GM12878 (cell line): Measurements from ENCODE around the gene ASZ1. TPM values are rescaled to one million over a fixed set of nuclear protein-coding genes. Genes with fewer than 3 reads are reported as not detected.
A peak's percentile ranks its signal among the peaks of the same experiment; 100 is the strongest.

Source experiments
- ATAC-seq: fragments of 200-7000 bp; cut with Tn5 transposase; 3 replicates; pipeline ENCODE4 v1.9.1; 2020; ENCODE audit warnings: mild to moderate bottlenecking, moderate library complexity
- BruUV-seq: library from RNA; stranded (reverse); fragments of 400-500 nt; replicated peaks from 2 replicates; lab custom pipeline; 2021; lab: Mats Ljungman, UMichigan
- CTCF ChIA-PET: fragments of 300-600 bp; sonication (Branson Sonifier 250); formaldehyde crosslinking; extraction: SDS; loops from one replicate; lab custom pipeline; 2021; ENCODE audit warnings: inconsistent platforms; lab: Yijun Ruan, JAX
- POLR2A ChIA-PET: fragments of 350-600 bp; formaldehyde crosslinking; extraction: SDS; loops from one replicate; lab custom pipeline; 2021; ENCODE audit warnings: inconsistent platforms; lab: Charles Lee
- RAD21 ChIA-PET: fragments of 300-600 bp; sonication (Branson Sonifier 250); formaldehyde crosslinking; loops from one replicate; lab custom pipeline; 2023; ENCODE audit warnings: antibody characterized with exemption; ENCODE audit not compliant: unreplicated experiment; lab: Charles Lee
- SMC1A ChIA-PET: fragments of 300-600 bp; sonication (Branson Sonifier 250); formaldehyde crosslinking; loops from one replicate; lab custom pipeline; 2023; ENCODE audit not compliant: unreplicated experiment, uncharacterized antibody; lab: Charles Lee
- DNase-seq: peaks from one replicate; pipeline ENCODE4 v3.0.0-alpha.2; 2011; ENCODE audit warnings: low read depth, low spot score
- FAIRE-seq: peaks from 3 replicates; lab custom pipeline; 2011; peaks lifted over from hg19 to GRCh38; lab: Jason Lieb, UNC
- H2AFZ ChIP-seq: 2 replicates; pipeline ENCODE4 v1.6.0; 2011; ENCODE audit warnings: low read depth, low read length, control low read depth; ENCODE audit not compliant: control insufficient read depth
- H3K27ac ChIP-seq: 2 replicates; pipeline ENCODE4 v1.5.1; 2011; ENCODE audit warnings: control low read depth; ENCODE audit not compliant: control insufficient read depth, insufficient read depth
- H3K27me3 ChIP-seq, 2 experiments: replicated peaks in 1 of 2; 2 replicates each; pipeline versions ENCODE4 v1.6.0 to v1.6.1; 2011; ENCODE audit warnings: low read length in 1 of 2; ENCODE audit not compliant: control insufficient read depth in 2 of 2, insufficient read depth in 2 of 2
- H3K36me3 ChIP-seq, 2 experiments: 2 replicates each; pipeline ENCODE4 v1.5.1; 2011; ENCODE audit warnings: low read length in 1 of 2; ENCODE audit not compliant: control insufficient read depth in 2 of 2, insufficient read depth in 2 of 2
- H3K4me1 ChIP-seq: 2 replicates; pipeline ENCODE4 v1.6.1; 2011; ENCODE audit warnings: mild to moderate bottlenecking, low read length, moderate library complexity, mixed read lengths; ENCODE audit not compliant: control insufficient read depth, insufficient read depth
- H3K4me2 ChIP-seq: 2 replicates; pipeline ENCODE4 v1.6.0; 2011; ENCODE audit warnings: control low read depth; ENCODE audit not compliant: control insufficient read depth, insufficient read depth
- H3K4me3 ChIP-seq: fragments of 200-600 bp; sonication (generic); 2 replicates; pipeline ENCODE4 v1.5.1; 2016
- H3K79me2 ChIP-seq: 2 replicates; pipeline ENCODE4 v1.6.0; 2011; ENCODE audit warnings: low read length; ENCODE audit not compliant: control insufficient read depth, insufficient read depth
- H3K9ac ChIP-seq: 2 replicates; pipeline ENCODE4 v1.8.0; 2011; ENCODE audit warnings: low read length, control low read depth, mixed read lengths; ENCODE audit not compliant: control insufficient read depth, insufficient read depth
- H3K9me3 ChIP-seq: replicated peaks from 3 replicates; pipeline ENCODE4 v1.5.1; 2011; ENCODE audit warnings: mild to moderate bottlenecking, low read length; ENCODE audit not compliant: control insufficient read depth, insufficient read depth
- H4K20me1 ChIP-seq: 2 replicates; pipeline ENCODE4 v1.6.0; 2011; ENCODE audit not compliant: control insufficient read depth, insufficient read depth
- BCL11A ChIP-seq: IDR thresholded peaks from 2 replicates; pipeline ENCODE4 v1.6.1; 2011; ENCODE audit warnings: low read depth, low read length
- CREB1 ChIP-seq: IDR thresholded peaks from 2 replicates; pipeline ENCODE4 v1.6.1; 2012; ENCODE audit warnings: low read depth, mild to moderate bottlenecking, inconsistent platforms
- DPF2 ChIP-seq: fragments of 450-650 bp; IDR thresholded peaks from 2 replicates; pipeline ENCODE4 v1.6.1; 2017; ENCODE audit warnings: mild to moderate bottlenecking
- EP300 ChIP-seq, 2 experiments: fragments of 150-350 bp in 1 of 2; IDR thresholded peaks; 2 replicates each; pipeline ENCODE4 v1.6.1; 2011 to 2012; ENCODE audit warnings: low read depth in 2 of 2, low read length in 2 of 2, borderline replicate concordance in 1 of 2, improper control_type of control experiment in 1 of 2, inconsistent platforms in 1 of 2; ENCODE audit not compliant: control insufficient read depth in 1 of 2
- IKZF2 ChIP-seq, 2 experiments: fragments of 450-650 bp; IDR thresholded peaks; 2 replicates each; pipeline ENCODE4 v1.6.1; 2017; ENCODE audit warnings: mild to moderate bottlenecking in 2 of 2, moderate library complexity in 2 of 2
- JUNB ChIP-seq: IDR thresholded peaks from 2 replicates; pipeline ENCODE4 v1.6.1; 2016; ENCODE audit warnings: antibody characterized with exemption, mild to moderate bottlenecking
- MAX ChIP-seq: IDR thresholded peaks from 2 replicates; pipeline ENCODE4 v1.6.1; 2012; ENCODE audit warnings: low read depth, low read length, improper control_type of control experiment
- MEF2B ChIP-seq: fragments of 450-650 bp; IDR thresholded peaks from 2 replicates; pipeline ENCODE4 v1.6.1; 2018; ENCODE audit warnings: mild to moderate bottlenecking, moderate library complexity; ENCODE audit not compliant: partially characterized antibody, poor library complexity, severe bottlenecking
- NR2F1 ChIP-seq: fragments of 450-650 bp; conservative IDR thresholded peaks from 2 replicates; pipeline ENCODE4 v1.6.1; 2017; ENCODE audit warnings: mild to moderate bottlenecking
- PRDM15 ChIP-seq: fragments of 450-650 bp; formaldehyde crosslinking; IDR thresholded peaks from 2 replicates; pipeline ENCODE4 v1.4.0; 2020; ENCODE audit warnings: mild to moderate bottlenecking, moderate library complexity
- RB1 ChIP-seq: fragments of 450-650 bp; formaldehyde crosslinking; IDR thresholded peaks from 2 replicates; pipeline ENCODE4 v1.6.1; 2017; ENCODE audit warnings: mild to moderate bottlenecking, borderline replicate concordance
- SMC3 ChIP-seq: IDR thresholded peaks from 2 replicates; pipeline ENCODE4 v1.6.1; 2011; ENCODE audit warnings: low read length, improper control_type of control experiment, borderline replicate concordance
- USF1 ChIP-seq: IDR thresholded peaks from 2 replicates; pipeline ENCODE4 v1.6.1; 2011; ENCODE audit warnings: borderline replicate concordance, low read depth, mild to moderate bottlenecking, moderate library complexity, mixed read lengths, low read length; ENCODE audit not compliant: insufficient read depth; ENCODE audit errors: extremely low read length
- ZZZ3 ChIP-seq: IDR thresholded peaks from 2 replicates; pipeline ENCODE4 v1.6.1; 2011; ENCODE audit warnings: low read depth; ENCODE audit not compliant: control insufficient read depth, insufficient read length
- in situ Hi-C: fragments of 300-500 bp; cut with MboI; formaldehyde crosslinking; loops from 9 replicates; pipeline ENCODE4 v1.14.3; 2018; ENCODE audit warnings: mixed read lengths
- intact Hi-C: fragments of 100-400 bp; cut with micrococcal nuclease; formaldehyde crosslinking; loops from one replicate; pipeline ENCODE4 v1.14.2; 2022; ENCODE audit not compliant: unreplicated experiment
- polyA plus RNA-seq, 11 experiments: library from polyadenylated mRNA; depleted of rRNA in 4 of 11; unstranded in 6 of 11; stranded (reverse) in 5 of 11; fragments of >200 nt; fragmentation: Nextera tagmentation in 4 of 11; fragmentation: Illumina TruSeq in 1 of 11; extraction: Ambion mirVana in 4 of 11; extraction: Trizol in 1 of 11; gene quantifications; 1 replicate in 1 of 11; 2 replicates in 10 of 11; pipeline versions ENCODE4 v1.2.1 to v1.2.3, GENCODE V29; 2011 to 2016; ENCODE audit warnings: inconsistent platforms in 2 of 11, missing spikeins in 2 of 11, low read depth in 1 of 11
- total RNA-seq, 4 experiments: library from RNA; depleted of rRNA in 3 of 4; stranded (reverse); fragments of >200 nt in 3 of 4; fragmentation: Illumina TruSeq in 1 of 4; extraction: Trizol in 1 of 4; gene quantifications; 2 replicates each; pipeline versions ENCODE4 v1.2.1 to v1.2.3, GENCODE V29; 2013 to 2021
- TF ChIP-seq, protein P1 (sequence below): fragments of 450-650 bp; IDR thresholded peaks from 2 replicates; pipeline ENCODE4 v1.6.1; 2018; ENCODE audit warnings: mild to moderate bottlenecking, low read depth, moderate library complexity; ENCODE audit not compliant: partially characterized antibody

The ASZ1 gene
- total and polyA plus RNA-seq, 10 of the 15 experiments (the other 5 are each of a cell fraction or from before 2014, with no cell fraction given) = 0.04 to 0.09 (median 0.06) TPM; not detected in 5

DNA sequence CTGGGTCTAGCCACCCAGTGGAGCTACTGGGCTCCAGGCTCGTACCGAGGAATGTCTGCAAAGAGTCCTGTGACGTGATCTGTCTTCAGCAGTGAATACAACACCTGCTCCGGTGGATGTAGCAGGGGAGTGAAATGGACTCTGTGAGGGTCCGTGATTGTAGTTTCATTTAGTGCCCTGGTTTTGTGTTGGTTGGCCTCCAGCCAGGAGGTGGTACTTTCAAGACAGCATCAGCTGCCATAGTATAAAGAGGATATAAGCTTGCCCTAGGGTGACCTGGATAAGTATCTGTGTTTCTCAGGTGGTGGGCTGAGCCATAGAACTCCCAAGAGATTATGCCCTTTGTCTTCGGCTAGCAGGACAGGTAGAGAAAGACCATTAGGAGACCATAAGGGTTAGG lies 79.8 kb downstream of the ASZ1 start (continued):
- TF ChIP-seq, protein P1, sequence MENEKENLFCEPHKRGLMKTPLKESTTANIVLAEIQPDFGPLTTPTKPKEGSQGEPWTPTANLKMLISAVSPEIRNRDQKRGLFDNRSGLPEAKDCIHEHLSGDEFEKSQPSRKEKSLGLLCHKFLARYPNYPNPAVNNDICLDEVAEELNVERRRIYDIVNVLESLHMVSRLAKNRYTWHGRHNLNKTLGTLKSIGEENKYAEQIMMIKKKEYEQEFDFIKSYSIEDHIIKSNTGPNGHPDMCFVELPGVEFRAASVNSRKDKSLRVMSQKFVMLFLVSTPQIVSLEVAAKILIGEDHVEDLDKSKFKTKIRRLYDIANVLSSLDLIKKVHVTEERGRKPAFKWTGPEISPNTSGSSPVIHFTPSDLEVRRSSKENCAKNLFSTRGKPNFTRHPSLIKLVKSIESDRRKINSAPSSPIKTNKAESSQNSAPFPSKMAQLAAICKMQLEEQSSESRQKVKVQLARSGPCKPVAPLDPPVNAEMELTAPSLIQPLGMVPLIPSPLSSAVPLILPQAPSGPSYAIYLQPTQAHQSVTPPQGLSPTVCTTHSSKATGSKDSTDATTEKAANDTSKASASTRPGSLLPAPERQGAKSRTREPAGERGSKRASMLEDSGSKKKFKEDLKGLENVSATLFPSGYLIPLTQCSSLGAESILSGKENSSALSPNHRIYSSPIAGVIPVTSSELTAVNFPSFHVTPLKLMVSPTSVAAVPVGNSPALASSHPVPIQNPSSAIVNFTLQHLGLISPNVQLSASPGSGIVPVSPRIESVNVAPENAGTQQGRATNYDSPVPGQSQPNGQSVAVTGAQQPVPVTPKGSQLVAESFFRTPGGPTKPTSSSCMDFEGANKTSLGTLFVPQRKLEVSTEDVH = no peak
- TF ChIP-seq MAX (peak; percentile 17; the same call in 1 of the 2 replicates), RB1 (no peak), USF1 (no peak), IKZF2 (IDR thresholded peaks at IDR 0.05) (no peak), MEF2B (no peak), JUNB (no peak)
- TF ChIP-seq, all 136 proteins: peak for 3

DNA sequence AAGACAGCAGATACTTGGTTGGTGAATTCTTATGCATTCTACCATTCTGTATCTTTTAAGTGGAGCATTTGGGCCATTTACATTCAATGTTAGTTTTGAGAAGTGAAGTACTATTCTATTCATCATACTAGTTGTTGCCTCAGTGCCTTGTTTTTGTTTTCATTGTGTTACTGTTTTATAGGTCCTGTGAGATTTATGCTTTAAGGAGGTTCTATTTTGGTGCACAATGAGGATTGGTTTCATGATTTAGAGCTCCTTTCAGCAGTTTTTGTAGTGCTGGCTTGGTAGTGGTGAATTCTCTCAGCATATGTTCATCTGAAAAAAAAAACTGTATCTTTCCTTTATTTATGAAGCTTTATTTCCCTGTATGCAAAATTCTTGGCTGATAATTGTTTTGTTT lies 81.1 kb downstream of the ASZ1 start:
- Histone ChIP-seq H3K27me3 (no peaks in the 10 kb centered on the region), H4K20me1 (no peaks in the 10 kb centered on the region), H3K4me3 (no peak overlapping the region), H3K36me3 (no peaks in the 10 kb centered on the region), H3K9ac (no peak overlapping the region), H3K27ac (no peak overlapping the region), H3K4me2 (no peak overlapping the region), H3K4me1 (peaks cover 19% of the 10 kb centered on the region), H2AFZ (no peak overlapping the region), H3K79me2 (no peaks in the 10 kb centered on the region), H3K9me3 (no peaks in the 10 kb centered on the region)
- RAD21 ChIA-PET = interaction anchor here (0.7 to 5.4 kb wide), 17 partner anchors 9 to 361 kb away, joined by 3 to 49 read pairs (median 7); partner anchors contain the start of gene WNT2
- DNase-seq (no peak), FAIRE-seq (no peak), ATAC-seq (no peak)
- SMC1A ChIA-PET = interaction anchor here (0.9 to 5.9 kb wide), 18 partner anchors 8 to 133 kb away, joined by 4 to 53 read pairs (median 21); partner anchors contain the start of gene WNT2
- POLR2A ChIA-PET = interaction anchor here (1.6 to 3.8 kb wide), 3 partner anchors 19 to 95 kb away, joined by 5 to 25 read pairs (median 17); no protein-coding TSS in a partner anchor
- in situ Hi-C loops (no loop called here), intact Hi-C loops (loop anchor here (5.0 kb wide), 1 partner anchor 36 kb away; no protein-coding TSS in a partner anchor)
- CTCF ChIA-PET = interaction anchor here (0.7 to 3.8 kb wide), 8 partner anchors 8 to 1086 kb away, joined by 3 to 19 read pairs (median 6); no protein-coding TSS in a partner anchor
- BruUV-seq = no TSS peak
- TF ChIP-seq BCL11A (no peak), MEF2B (no peak), SMC3 (no peak), NR2F1 (no peak), ZZZ3 (no peak), PRDM15 (no peak), EP300 (IDR thresholded peaks at IDR 0.05; ENCODE audit: borderline replicate concordance in 1 of 2, control insufficient read depth in 1 of 2, low read depth in 2 of 2, low read length in 2 of 2) (no peak), CREB1 (no peak), DPF2 (no peak), IKZF2 (IDR thresholded peaks at IDR 0.05) (no peak)
